Left cardiac atrium (tissue), 2 donors: Measurements from ENCODE around the gene BLID. TPM values are rescaled to one million over a fixed set of nuclear protein-coding genes. Genes with fewer than 3 reads are reported as not detected.

Source experiments
- microRNA-seq, 2 donors: library from miRNA; unstranded; fragments of <30 nt; microRNA quantifications; one replicate each; pipeline ENCODE4 v1.2.0, GENCODE V29; 2020
- total RNA-seq, 2 donors: library from RNA; stranded (reverse); fragmentation: NEBNext Ultra II Directional; extraction: Animal tissue kit (Norgen Biotek cat#: 25700); gene quantifications; one replicate each; pipeline ENCODE4 v1.2.1, GENCODE V29; 2021
- donor health status: DM: no; HTN: yes; CAD: no; lungs with severe emphysema.
- donor health status: DM: yes; HTN: yes; CAD: no.

Gene BLID
- total RNA-seq, 2 donors from 2014 or later, result 0.35 to 0.68 TPM

Small RNA genes within 50 kb of the gene (microRNA-seq; reads per million reads assigned to microRNA genes)
- gene MIR100 (42,924 to 72,172 reads per million in 2 donors), gene MIR125B1 (212 to 415 reads per million in 2 donors), gene MIRLET7A2 (115 to 255 reads per million in 2 donors)
